ENCODE measurements around the gene FHL3. TPM values are rescaled to one million over a fixed set of nuclear protein-coding genes. Genes with fewer than 3 reads are reported as not detected.

Gene FHL3
- polyA plus RNA-seq, 1 donor: 11.3 TPM

- Histone ChIP-seq H3K4me3 (ENCODE audit: low read length) (no peak overlapping the region), H3K4me1 (ENCODE audit: control insufficient read depth, insufficient read depth, low read length) (peaks cover 19% of the 10 kb centered on the region), H3K36me3 (ENCODE audit: control insufficient read depth, insufficient read depth, low read length) (peaks cover under 1% of the 10 kb centered on the region), H3K9me3 (ENCODE audit: control insufficient read depth, low read depth, low read length) (no peaks in the 10 kb centered on the region), H3K27ac (ENCODE audit: low read length) (no peak overlapping the region), H3K27me3 (ENCODE audit: control insufficient read depth, insufficient read depth, low read length) (no peaks in the 10 kb centered on the region)
- 100% methylated on average over 1 of the region's 4 CpGs for WGBS (ENCODE audit: insufficient coverage, low lambda C conversion rate)
- DNase-seq: no peak
Measured at GRCh38 chr1:37951783-37952624, 53.3 kb downstream of the FHL3 start.

GRCh38 chr1:37951041-37951782, 54.1 kb downstream of the FHL3 start:
- H3K27me3 ChIP-seq (ENCODE audit: control insufficient read depth, insufficient read depth, low read length): no peaks in the 10 kb centered on the region
- H3K9me3 ChIP-seq (ENCODE audit: control insufficient read depth, low read depth, low read length): no peaks in the 10 kb centered on the region
- peaks cover 19% of the 10 kb centered on the region for H3K4me1 ChIP-seq (ENCODE audit: control insufficient read depth, insufficient read depth, low read length)
- no peak overlapping the region for H3K4me3 ChIP-seq (ENCODE audit: low read length)
- DNase-seq: no peak
- H3K36me3 ChIP-seq (ENCODE audit: control insufficient read depth, insufficient read depth, low read length): no peaks in the 10 kb centered on the region
- no peak overlapping the region for H3K27ac ChIP-seq (ENCODE audit: low read length)
- WGBS (ENCODE audit: insufficient coverage, low lambda C conversion rate): 100% methylated on average over 2 of the region's 11 CpGs

GRCh38 chr1:37949524-37950152, 55.7 kb downstream of the FHL3 start:
- no peak for DNase-seq
- Histone ChIP-seq H3K4me1 (ENCODE audit: control insufficient read depth, insufficient read depth, low read length) (peaks cover 22% of the 10 kb centered on the region), H3K27ac (ENCODE audit: low read length) (no peak overlapping the region), H3K27me3 (ENCODE audit: control insufficient read depth, insufficient read depth, low read length) (no peaks in the 10 kb centered on the region), H3K9me3 (ENCODE audit: control insufficient read depth, low read depth, low read length) (no peaks in the 10 kb centered on the region), H3K36me3 (ENCODE audit: control insufficient read depth, insufficient read depth, low read length) (no peaks in the 10 kb centered on the region), H3K4me3 (ENCODE audit: low read length) (no peak overlapping the region)
- WGBS (ENCODE audit: insufficient coverage, low lambda C conversion rate): no CpG with 5 or more reads among the region's 6 CpGs

GRCh38 chr1:37948841-37949240, 56.5 kb downstream of the FHL3 start:
- Histone ChIP-seq H3K9me3 (ENCODE audit: control insufficient read depth, low read depth, low read length) (no peaks in the 10 kb centered on the region), H3K36me3 (ENCODE audit: control insufficient read depth, insufficient read depth, low read length) (peaks cover 2% of the 10 kb centered on the region), H3K4me3 (ENCODE audit: low read length) (no peak overlapping the region), H3K4me1 (ENCODE audit: control insufficient read depth, insufficient read depth, low read length) (peaks cover 17% of the 10 kb centered on the region), H3K27ac (ENCODE audit: low read length) (no peak overlapping the region), H3K27me3 (ENCODE audit: control insufficient read depth, insufficient read depth, low read length) (no peaks in the 10 kb centered on the region)
- no peak for DNase-seq

GRCh38 chr1:37948166-37948565, 57.1 kb downstream of the FHL3 start:
- H3K36me3 ChIP-seq (ENCODE audit: control insufficient read depth, insufficient read depth, low read length): peaks cover 9% of the 10 kb centered on the region
- H3K4me3 ChIP-seq (ENCODE audit: low read length): no peak overlapping the region
- no peaks in the 10 kb centered on the region for H3K9me3 ChIP-seq (ENCODE audit: control insufficient read depth, low read depth, low read length)
- no peak for DNase-seq
- H3K4me1 ChIP-seq (ENCODE audit: control insufficient read depth, insufficient read depth, low read length): peaks cover 17% of the 10 kb centered on the region
- H3K27ac ChIP-seq (ENCODE audit: low read length): no peak overlapping the region
- no CpG with 5 or more reads among the region's 2 CpGs for WGBS (ENCODE audit: insufficient coverage, low lambda C conversion rate)
- no peaks in the 10 kb centered on the region for H3K27me3 ChIP-seq (ENCODE audit: control insufficient read depth, insufficient read depth, low read length)

GRCh38 chr1:37947364-37947763, 58.0 kb downstream of the FHL3 start:
- no CpG with 5 or more reads among the region's 6 CpGs for WGBS (ENCODE audit: insufficient coverage, low lambda C conversion rate)
- no peak for DNase-seq
- Histone ChIP-seq H3K36me3 (ENCODE audit: control insufficient read depth, insufficient read depth, low read length) (peaks cover 11% of the 10 kb centered on the region), H3K27ac (ENCODE audit: low read length) (no peak overlapping the region), H3K4me1 (ENCODE audit: control insufficient read depth, insufficient read depth, low read length) (peaks cover 17% of the 10 kb centered on the region), H3K9me3 (ENCODE audit: control insufficient read depth, low read depth, low read length) (no peaks in the 10 kb centered on the region), H3K27me3 (ENCODE audit: control insufficient read depth, insufficient read depth, low read length) (no peaks in the 10 kb centered on the region), H3K4me3 (ENCODE audit: low read length) (no peak overlapping the region)

Other genes with a start within 250 kb of the FHL3 start
- gene EPHA10, start 240.4 kb downstream of the FHL3 start, polyA plus RNA-seq: 1.2 TPM
- 5.6 TPM for gene MANEAL, start 211.7 kb downstream of the FHL3 start, polyA plus RNA-seq
- gene C1orf122, start 197.7 kb downstream of the FHL3 start, polyA plus RNA-seq: 35.2 TPM
- gene YRDC, start 197.3 kb downstream of the FHL3 start, polyA plus RNA-seq: 14.7 TPM
- gene MTF1, start 145.9 kb downstream of the FHL3 start, polyA plus RNA-seq: 6.0 TPM
- gene INPP5B, start 58.5 kb downstream of the FHL3 start, polyA plus RNA-seq: 18.8 TPM
- 49.9 TPM for gene SF3A3, start 15.5 kb downstream of the FHL3 start, polyA plus RNA-seq
- gene UTP11, start 7.2 kb upstream of the FHL3 start, polyA plus RNA-seq: 39.0 TPM
- gene POU3F1, start 41.3 kb upstream of the FHL3 start, polyA plus RNA-seq: 0.06 TPM

Data from large intestine (tissue), 3 donors.